Measurements from ENCODE around the gene CLDN20.

CLDN20 gene

GRCh38 chr6:155313602-155314091, 49.8 kb downstream of the CLDN20 start:
- TF ChIP-seq JUND (IDR thresholded peaks at IDR 0.05; ENCODE audit: low read depth), result no peak
- DNase-seq (ENCODE audit: low read depth in 1 of 2, low spot score in 1 of 2), result peak in 1 of 2 experiments; percentile 16
- in situ Hi-C loops (cut with HindIII; ENCODE audit: low pct_unique_long_range_greater_than_20kb, low sequenced_read_pairs), result no loop called here

GRCh38 chr6:155314092-155314772, 50.4 kb downstream of the CLDN20 start, which contains the start of gene TFB1M:
TSS of gene TFB1M (minus strand) at chr6:155314484. CDS start at chr6:155314428, 56 bp downstream.
- peak; percentile 38 to 97 for DNase-seq (ENCODE audit: low read depth in 1 of 2, low spot score in 1 of 2)
- no peak for TF ChIP-seq JUND (IDR thresholded peaks at IDR 0.05; ENCODE audit: low read depth)

GRCh38 chr6:155314773-155315515, 51.1 kb downstream of the CLDN20 start:
- in situ Hi-C loops (cut with HindIII; ENCODE audit: low pct_unique_long_range_greater_than_20kb, low sequenced_read_pairs), result no loop called here
- TF ChIP-seq JUND (IDR thresholded peaks at IDR 0.05; ENCODE audit: low read depth), result no peak
- DNase-seq (ENCODE audit: low read depth in 1 of 2, low spot score in 1 of 2), result no peak

More at GRCh38 chr6:155314092-155314772, 50.4 kb downstream of the CLDN20 start, which contains the start of gene TFB1M:
- in situ Hi-C loops (cut with HindIII; ENCODE audit: low pct_unique_long_range_greater_than_20kb, low sequenced_read_pairs), result no loop called here

GRCh38 chr6:155315516-155315871, 51.7 kb downstream of the CLDN20 start:
- in situ Hi-C loops (cut with HindIII; ENCODE audit: low pct_unique_long_range_greater_than_20kb, low sequenced_read_pairs), result no loop called here

GRCh38 chr6:155316419-155316818, 52.6 kb downstream of the CLDN20 start:
- in situ Hi-C loops (cut with HindIII; ENCODE audit: low pct_unique_long_range_greater_than_20kb, low sequenced_read_pairs), result no loop called here

More at GRCh38 chr6:155315516-155315871, 51.7 kb downstream of the CLDN20 start:
- DNase-seq (ENCODE audit: low read depth in 1 of 2, low spot score in 1 of 2), result no peak
- TF ChIP-seq JUND (IDR thresholded peaks at IDR 0.05; ENCODE audit: low read depth), result no peak

GRCh38 chr6:155317186-155317585, 53.4 kb downstream of the CLDN20 start:
- no peak for TF ChIP-seq JUND (IDR thresholded peaks at IDR 0.05; ENCODE audit: low read depth)
- no peak for DNase-seq (ENCODE audit: low read depth in 1 of 2, low spot score in 1 of 2)

More at GRCh38 chr6:155316419-155316818, 52.6 kb downstream of the CLDN20 start:
- TF ChIP-seq JUND (IDR thresholded peaks at IDR 0.05; ENCODE audit: low read depth), result no peak
- no peak for DNase-seq (ENCODE audit: low read depth in 1 of 2, low spot score in 1 of 2)

GRCh38 chr6:155319902-155320301, 56.1 kb downstream of the CLDN20 start:
- TF ChIP-seq JUND (IDR thresholded peaks at IDR 0.05; ENCODE audit: low read depth), result no peak
- in situ Hi-C loops (cut with HindIII; ENCODE audit: low pct_unique_long_range_greater_than_20kb, low sequenced_read_pairs), result no loop called here
- DNase-seq (ENCODE audit: low read depth in 1 of 2, low spot score in 1 of 2), result no peak

More at GRCh38 chr6:155317186-155317585, 53.4 kb downstream of the CLDN20 start:
- in situ Hi-C loops (cut with HindIII; ENCODE audit: low pct_unique_long_range_greater_than_20kb, low sequenced_read_pairs), result no loop called here

GRCh38 chr6:155324172-155324571, 60.4 kb downstream of the CLDN20 start:
- in situ Hi-C loops (cut with HindIII; ENCODE audit: low pct_unique_long_range_greater_than_20kb, low sequenced_read_pairs), result no loop called here
- DNase-seq (ENCODE audit: low read depth in 1 of 2, low spot score in 1 of 2), result no peak
- TF ChIP-seq JUND (IDR thresholded peaks at IDR 0.05; ENCODE audit: low read depth), result no peak

GRCh38 chr6:155324993-155325392, 61.2 kb downstream of the CLDN20 start:
- in situ Hi-C loops (cut with HindIII; ENCODE audit: low pct_unique_long_range_greater_than_20kb, low sequenced_read_pairs), result no loop called here
- no peak for TF ChIP-seq JUND (IDR thresholded peaks at IDR 0.05; ENCODE audit: low read depth)

GRCh38 chr6:155325700-155326516, 62.1 kb downstream of the CLDN20 start:
- no peak for TF ChIP-seq JUND (IDR thresholded peaks at IDR 0.05; ENCODE audit: low read depth)
- DNase-seq (ENCODE audit: low read depth in 1 of 2, low spot score in 1 of 2), result no peak
- in situ Hi-C loops (cut with HindIII; ENCODE audit: low pct_unique_long_range_greater_than_20kb, low sequenced_read_pairs), result no loop called here

More at GRCh38 chr6:155324993-155325392, 61.2 kb downstream of the CLDN20 start:
- DNase-seq (ENCODE audit: low read depth in 1 of 2, low spot score in 1 of 2), result no peak
